Fibroblast of peridontal ligament (primary cell): ENCODE results near the gene NTS.

Experiments used
- DNase-seq: peaks from one replicate; pipeline ENCODE4 v3.0.0-alpha.2; 2010; ENCODE audit errors: extremely low read depth

NTS gene

DNA sequence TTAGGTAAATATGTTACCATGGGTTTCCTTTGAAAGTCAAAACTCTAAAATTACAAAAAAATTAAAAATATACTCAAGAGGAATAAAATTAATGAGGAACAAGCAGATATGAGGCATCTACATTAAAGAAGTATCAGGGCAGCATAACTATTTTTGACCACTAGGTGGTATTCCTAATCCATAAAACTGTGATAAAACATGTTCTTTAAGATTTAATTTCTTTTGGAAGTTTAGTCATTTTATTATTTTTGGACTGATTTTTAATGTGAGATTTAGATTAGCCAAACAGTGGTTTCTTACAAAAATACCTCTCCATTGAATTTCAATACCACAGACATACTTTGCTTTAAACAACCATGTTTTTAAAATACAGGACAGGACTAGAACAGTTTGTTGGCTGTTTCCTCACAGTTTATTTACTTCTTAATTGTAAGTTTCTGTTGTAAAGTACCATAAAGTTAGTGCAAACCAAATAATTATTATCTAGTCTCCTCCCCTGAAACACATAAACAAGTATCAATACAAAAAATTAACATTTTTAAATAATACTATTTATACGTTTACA lies 49.8 kb downstream of the NTS start:
- peak; percentile 80 for DNase-seq

DNA sequence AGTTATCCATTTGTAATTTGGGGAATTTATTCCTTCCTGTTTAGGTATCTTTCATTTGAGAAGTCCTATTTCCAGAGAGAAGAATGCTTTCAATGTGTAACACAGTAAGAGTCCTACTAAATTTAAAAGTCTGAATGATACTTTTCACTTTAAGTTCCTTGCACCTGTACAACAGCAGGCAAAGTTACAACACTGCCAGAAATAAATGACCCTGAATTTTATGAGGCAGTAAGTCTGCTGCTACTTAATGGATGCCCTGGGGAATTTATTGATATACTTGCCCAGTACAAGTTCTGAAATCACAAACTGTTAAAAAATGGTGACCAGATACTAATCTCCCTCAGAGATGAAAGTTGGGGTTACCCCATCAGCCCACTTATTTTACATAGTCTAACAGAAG lies 53.1 kb downstream of the NTS start:
- DNase-seq, result no peak
